Tibial nerve (tissue), 3 donors: Measurements from ENCODE around the gene PTH1R.

Source experiments
- POLR2A ChIP-seq, 2 donors: fragments of 450-650 bp; IDR thresholded peaks; one replicate each; pipeline ENCODE4 v1.6.1; 2017; ENCODE audit warnings: antibody characterized with exemption in 2 of 2, mild to moderate bottlenecking in 2 of 2, moderate library complexity in 2 of 2
- TF ChIP-seq, protein P1 (sequence below), 5 experiments: fragments of 200-600 bp in 3 of 5; fragments of 450-650 bp in 2 of 5; sonication (generic) in 3 of 5; IDR thresholded peaks; one replicate each; pipeline ENCODE4 v1.5.1; 2016 to 2019; ENCODE audit warnings: antibody characterized with exemption in 5 of 5, mild to moderate bottlenecking in 3 of 5, moderate library complexity in 2 of 5

DNA sequence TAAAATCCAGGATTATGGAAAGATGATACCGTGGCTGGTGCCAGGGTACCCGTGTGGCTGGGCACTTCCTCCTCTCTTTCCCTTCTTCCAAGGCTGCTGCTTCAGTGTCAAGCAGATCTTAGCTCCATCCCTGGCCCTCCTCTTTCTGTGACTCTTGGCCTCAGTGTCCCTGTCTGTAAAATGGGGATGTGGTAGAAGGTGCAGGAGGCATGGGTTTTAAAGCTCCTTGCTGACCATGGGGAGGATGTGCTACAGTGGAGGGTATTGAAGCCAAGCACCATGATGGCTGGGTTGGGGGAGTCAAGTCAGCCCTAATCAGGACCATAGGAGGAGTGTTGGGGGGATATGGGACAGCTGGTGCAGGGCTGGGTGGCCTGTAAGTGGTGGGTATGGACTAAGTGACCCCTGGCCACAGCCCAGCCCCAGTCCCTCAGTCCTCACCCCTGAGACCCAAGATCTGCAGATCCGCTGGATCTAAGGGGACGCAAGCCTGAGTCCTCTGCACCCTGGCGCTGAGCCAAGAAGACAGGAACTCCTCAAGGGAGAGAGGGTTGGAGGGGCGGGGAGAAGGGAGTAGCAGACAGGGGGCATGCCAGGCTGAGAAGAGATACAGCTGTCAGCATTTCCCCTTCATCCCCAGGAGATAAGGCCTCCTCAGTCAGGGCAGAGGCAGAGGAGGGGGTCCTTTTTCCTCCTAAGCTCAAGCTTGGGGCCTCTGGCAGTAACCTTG lies 12.0 kb downstream of the PTH1R start:
- TF ChIP-seq, protein P1, sequence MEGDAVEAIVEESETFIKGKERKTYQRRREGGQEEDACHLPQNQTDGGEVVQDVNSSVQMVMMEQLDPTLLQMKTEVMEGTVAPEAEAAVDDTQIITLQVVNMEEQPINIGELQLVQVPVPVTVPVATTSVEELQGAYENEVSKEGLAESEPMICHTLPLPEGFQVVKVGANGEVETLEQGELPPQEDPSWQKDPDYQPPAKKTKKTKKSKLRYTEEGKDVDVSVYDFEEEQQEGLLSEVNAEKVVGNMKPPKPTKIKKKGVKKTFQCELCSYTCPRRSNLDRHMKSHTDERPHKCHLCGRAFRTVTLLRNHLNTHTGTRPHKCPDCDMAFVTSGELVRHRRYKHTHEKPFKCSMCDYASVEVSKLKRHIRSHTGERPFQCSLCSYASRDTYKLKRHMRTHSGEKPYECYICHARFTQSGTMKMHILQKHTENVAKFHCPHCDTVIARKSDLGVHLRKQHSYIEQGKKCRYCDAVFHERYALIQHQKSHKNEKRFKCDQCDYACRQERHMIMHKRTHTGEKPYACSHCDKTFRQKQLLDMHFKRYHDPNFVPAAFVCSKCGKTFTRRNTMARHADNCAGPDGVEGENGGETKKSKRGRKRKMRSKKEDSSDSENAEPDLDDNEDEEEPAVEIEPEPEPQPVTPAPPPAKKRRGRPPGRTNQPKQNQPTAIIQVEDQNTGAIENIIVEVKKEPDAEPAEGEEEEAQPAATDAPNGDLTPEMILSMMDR (IDR thresholded peaks at IDR 0.05): no peak
- no peak for TF ChIP-seq POLR2A (IDR thresholded peaks at IDR 0.05)
